HL-60 (cell line): ENCODE results near the gene RFX1.

Experiments used
- REST ChIP-seq: IDR thresholded peaks from 2 replicates; pipeline ENCODE4 v1.6.1; 2012; ENCODE audit warnings: low read depth; ENCODE audit not compliant: insufficient replicate concordance
- TF ChIP-seq, protein P1 (sequence below): IDR thresholded peaks from one replicate; pipeline ENCODE4 v1.5.1; 2011; ENCODE audit warnings: low read length, control low read depth, inconsistent platforms; ENCODE audit not compliant: insufficient read depth

GRCh38 chr19:14035706-14036105 lies 29.6 kb upstream of the RFX1 start:
- TF ChIP-seq, protein P1, sequence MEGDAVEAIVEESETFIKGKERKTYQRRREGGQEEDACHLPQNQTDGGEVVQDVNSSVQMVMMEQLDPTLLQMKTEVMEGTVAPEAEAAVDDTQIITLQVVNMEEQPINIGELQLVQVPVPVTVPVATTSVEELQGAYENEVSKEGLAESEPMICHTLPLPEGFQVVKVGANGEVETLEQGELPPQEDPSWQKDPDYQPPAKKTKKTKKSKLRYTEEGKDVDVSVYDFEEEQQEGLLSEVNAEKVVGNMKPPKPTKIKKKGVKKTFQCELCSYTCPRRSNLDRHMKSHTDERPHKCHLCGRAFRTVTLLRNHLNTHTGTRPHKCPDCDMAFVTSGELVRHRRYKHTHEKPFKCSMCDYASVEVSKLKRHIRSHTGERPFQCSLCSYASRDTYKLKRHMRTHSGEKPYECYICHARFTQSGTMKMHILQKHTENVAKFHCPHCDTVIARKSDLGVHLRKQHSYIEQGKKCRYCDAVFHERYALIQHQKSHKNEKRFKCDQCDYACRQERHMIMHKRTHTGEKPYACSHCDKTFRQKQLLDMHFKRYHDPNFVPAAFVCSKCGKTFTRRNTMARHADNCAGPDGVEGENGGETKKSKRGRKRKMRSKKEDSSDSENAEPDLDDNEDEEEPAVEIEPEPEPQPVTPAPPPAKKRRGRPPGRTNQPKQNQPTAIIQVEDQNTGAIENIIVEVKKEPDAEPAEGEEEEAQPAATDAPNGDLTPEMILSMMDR = no peak
- no peak for TF ChIP-seq REST
